Activated T-cell treated with anti-CD3 and anti-CD28 coated beads, Interleukin-2, amount 50 U/mL, for 72 hours (primary cell): ENCODE data around the gene MYH14. TPM values are rescaled to one million over a fixed set of nuclear protein-coding genes. Genes with fewer than 3 reads are reported as not detected.

Experiments used
- ATAC-seq, 2 donors: fragments of 150-1000 bp; cut with Tn5 transposase; replicated peaks in 1 of 2; 2 replicates each; pipeline ENCODE4 v1.10.0; 2021; ENCODE audit warnings: moderate library complexity in 2 of 2, mild to moderate bottlenecking in 1 of 2
- DNase-seq, 2 donors: peaks; one replicate each; pipeline ENCODE4 v3.0.0; 2021 to 2022; ENCODE audit warnings: mixed read lengths in 1 of 2
- H3K27ac Mint-ChIP-seq: one replicate; pipeline ENCODE4 v1.8.0; 2022; ENCODE audit warnings: mild to moderate bottlenecking, moderate library complexity, mixed read lengths
- H3K27me3 Mint-ChIP-seq: one replicate; pipeline ENCODE4 v1.8.0; 2022; ENCODE audit warnings: low read depth, mixed read lengths
- H3K36me3 Mint-ChIP-seq, 2 donors: one replicate each; pipeline ENCODE4 v1.8.0; 2022; ENCODE audit warnings: mixed read lengths in 2 of 2, mild to moderate bottlenecking in 1 of 2; ENCODE audit not compliant: insufficient read depth in 2 of 2
- H3K4me1 Mint-ChIP-seq: one replicate; pipeline ENCODE4 v1.8.0; 2022; ENCODE audit warnings: low read depth, mixed read lengths
- H3K4me3 Mint-ChIP-seq, 2 donors: one replicate each; pipeline ENCODE4 v1.8.0; 2022; ENCODE audit warnings: mild to moderate bottlenecking in 2 of 2, mixed read lengths in 2 of 2, moderate library complexity in 2 of 2
- H3K9me3 Mint-ChIP-seq, 2 donors: one replicate each; pipeline ENCODE4 v1.8.0; 2022; ENCODE audit warnings: mixed read lengths in 2 of 2
- total RNA-seq, 2 donors: library from RNA; stranded (reverse); gene quantifications; one replicate each; pipeline ENCODE4 v1.2.3, GENCODE V29; 2022

MYH14 gene
- total RNA-seq, 2 donors from 2014 or later: not detected

GRCh38 chr19:50357178-50358100, 154.0 kb downstream of the MYH14 start:
- peak overlapping the region; percentile 80 to 91 for H3K4me3 Mint-ChIP-seq
- H3K9me3 Mint-ChIP-seq: peaks cover 4 to 6% of the 10 kb centered on the region in 2 donors
- ATAC-seq (peak; percentile 72 to 77), DNase-seq (peak; percentile 88 to 90)
- H3K36me3 Mint-ChIP-seq: peaks cover 20 to 24% of the 10 kb centered on the region in 2 donors
- peaks cover 53% of the 10 kb centered on the region for H3K4me1 Mint-ChIP-seq
- no peaks in the 10 kb centered on the region for H3K27me3 Mint-ChIP-seq
- H3K27ac Mint-ChIP-seq: peak overlapping the region; percentile 91

GRCh38 chr19:50358483-50359327, 155.3 kb downstream of the MYH14 start:
- peaks cover 22 to 24% of the 10 kb centered on the region in 2 donors for H3K36me3 Mint-ChIP-seq
- H3K27me3 Mint-ChIP-seq: no peaks in the 10 kb centered on the region
- ATAC-seq (peak; percentile 11 to 36), DNase-seq (peak; percentile 83 to 84)
- peak overlapping the region; percentile 80 to 91 for H3K4me3 Mint-ChIP-seq
- H3K4me1 Mint-ChIP-seq: peaks cover 66% of the 10 kb centered on the region
- peaks cover 4 to 6% of the 10 kb centered on the region in 2 donors for H3K9me3 Mint-ChIP-seq
- H3K27ac Mint-ChIP-seq: peak overlapping the region; percentile 86

GRCh38 chr19:50359328-50359818, 156.0 kb downstream of the MYH14 start:
- no peak for ATAC-seq
- Mint-ChIP-seq H3K9me3 (peaks cover 4 to 6% of the 10 kb centered on the region in 2 donors), H3K4me3 (peak overlapping the region; percentile 80 to 91), H3K27ac (peak overlapping the region; percentile 86), H3K27me3 (no peaks in the 10 kb centered on the region), H3K4me1 (peaks cover 73% of the 10 kb centered on the region), H3K36me3 (peaks cover 24% of the 10 kb centered on the region in 2 donors)
- no peak for DNase-seq

Other genes starting within 250 kb of the MYH14 start
- gene SIGLEC11, start 242.4 kb upstream of the MYH14 start, total RNA-seq: not detected
- 10 to 100 TPM; 59.7 to 65.5 TPM for gene VRK3, start 178.2 kb upstream of the MYH14 start, total RNA-seq
- 10 to 100 TPM; 13.2 to 19.7 TPM for gene ZNF473, start 177.6 kb upstream of the MYH14 start, total RNA-seq
- gene IZUMO2, start 40.3 kb upstream of the MYH14 start, total RNA-seq: not detected
- 1 to 10 TPM; 5.2 to 8.3 TPM for gene KCNC3, start 125.8 kb downstream of the MYH14 start, total RNA-seq
- 10 to 100 TPM; 43.2 to 53.3 TPM for gene NAPSA, start 162.0 kb downstream of the MYH14 start, total RNA-seq
- 10 to 100 TPM; 68.2 to 80.1 TPM for gene NR1H2, start 172.8 kb downstream of the MYH14 start, total RNA-seq
- 100 to 1,000 TPM; 133 to 162 TPM for gene POLD1, start 180.7 kb downstream of the MYH14 start, total RNA-seq
- 1 to 10 TPM; 1.6 to 2.1 TPM for gene SPIB, start 215.3 kb downstream of the MYH14 start, total RNA-seq
- gene MYBPC2, start 229.3 kb downstream of the MYH14 start, total RNA-seq: 1 to 10 TPM in 1 of 2 donors, under 1 TPM in 1; 0.86 to 1.3 TPM